Neural cell (in vitro differentiated cells): Measurements from ENCODE around the gene MAP3K7. TPM values are rescaled to one million over a fixed set of nuclear protein-coding genes. Genes with fewer than 3 reads are reported as not detected.

Experiments
- H2AFZ ChIP-seq: fragments of 200-600, 300-800 bp; sonication (generic), shearing (Covaris generic); 2 replicates; pipeline ENCODE4 v1.6.0; 2014; ENCODE audit warnings: low read depth, mild to moderate bottlenecking, antibody characterized with exemption, low read length, moderate library complexity
- H3F3A ChIP-seq: fragments of 200-600 bp; shearing (Covaris generic); 2 replicates; pipeline ENCODE4 v1.6.1; 2016; ENCODE audit warnings: mild to moderate bottlenecking, moderate library complexity, mixed read lengths, antibody characterized with exemption, low read length; ENCODE audit not compliant: insufficient read depth, poor library complexity, severe bottlenecking
- H3K27ac ChIP-seq: fragments of 200-600, 300-800 bp; sonication (generic), shearing (Covaris generic); 2 replicates; pipeline ENCODE4 v1.5.1; 2014; ENCODE audit warnings: mild to moderate bottlenecking, low read length, moderate library complexity
- H3K27me3 ChIP-seq: fragments of 300-800, 200-600 bp; sonication (generic), shearing (Covaris generic); 2 replicates; pipeline ENCODE4 v1.6.0; 2014; ENCODE audit warnings: mild to moderate bottlenecking, low read depth, low read length, moderate library complexity; ENCODE audit not compliant: insufficient read depth
- H3K36me3 ChIP-seq: fragments of 300-800, 200-600 bp; sonication (generic), shearing (Covaris generic); 2 replicates; pipeline ENCODE4 v1.5.1; 2014; ENCODE audit warnings: mild to moderate bottlenecking, antibody characterized with exemption, low read length, moderate library complexity; ENCODE audit not compliant: insufficient read depth
- H3K4me2 ChIP-seq: fragments of 300-800, 200-600 bp; sonication (generic), shearing (Covaris generic); 2 replicates; pipeline ENCODE4 v1.6.0; 2014; ENCODE audit warnings: mild to moderate bottlenecking, low read length
- H3K4me3 ChIP-seq: fragments of 300-800, 200-600 bp; sonication (generic), shearing (Covaris generic); 2 replicates; pipeline ENCODE4 v1.5.1; 2014; ENCODE audit warnings: mild to moderate bottlenecking, low read length, moderate library complexity
- H3K79me2 ChIP-seq: fragments of 200-600 bp; shearing (Covaris generic); replicated peaks from 2 replicates; pipeline ENCODE4 v1.6.0; 2014; ENCODE audit warnings: mild to moderate bottlenecking, low read length, moderate library complexity; ENCODE audit not compliant: insufficient read depth
- H3K9ac ChIP-seq: fragments of 300-800, 200-600 bp; sonication (generic), shearing (Covaris generic); 2 replicates; pipeline ENCODE4 v1.6.1; 2016; ENCODE audit warnings: mild to moderate bottlenecking, low read length, mixed read lengths
- H3K9me2 ChIP-seq: fragments of 200-600 bp; shearing (Covaris generic); 2 replicates; pipeline ENCODE4 v1.6.1; 2016; ENCODE audit warnings: mild to moderate bottlenecking, low read length, mixed read lengths; ENCODE audit not compliant: insufficient read depth
- H3K9me3 ChIP-seq: fragments of 200-600, 300-800 bp; sonication (generic), shearing (Covaris generic); 2 replicates; pipeline ENCODE4 v1.6.1; 2016; ENCODE audit warnings: mild to moderate bottlenecking, mixed run types, low read length, moderate library complexity, mixed read lengths
- H4K20me1 ChIP-seq: fragments of 200-600 bp; shearing (Covaris generic); 2 replicates; pipeline ENCODE4 v1.6.1; 2016; ENCODE audit warnings: mild to moderate bottlenecking, mixed run types; ENCODE audit not compliant: insufficient read depth
- EP300 ChIP-seq: fragments of 450-650 bp; conservative IDR thresholded peaks from 2 replicates; pipeline ENCODE4 v1.6.1; 2014; ENCODE audit warnings: antibody characterized with exemption, mild to moderate bottlenecking, moderate library complexity; ENCODE audit not compliant: poor library complexity, severe bottlenecking
- EZH2 ChIP-seq: fragments of 200-600, 300-800 bp; shearing (Covaris generic), sonication (generic); IDR thresholded peaks from 2 replicates; pipeline ENCODE4 v1.6.1; 2014; ENCODE audit warnings: antibody characterized with exemption, low read length, borderline replicate concordance, mild to moderate bottlenecking; ENCODE audit not compliant: insufficient read depth, poor library complexity, severe bottlenecking
- MXI1 ChIP-seq: fragments of 450-650 bp; conservative IDR thresholded peaks from 2 replicates; pipeline ENCODE4 v1.6.1; 2014; ENCODE audit warnings: antibody characterized with exemption, mild to moderate bottlenecking; ENCODE audit not compliant: poor library complexity, severe bottlenecking
- POLR2AphosphoS5 ChIP-seq: IDR thresholded peaks from 2 replicates; pipeline ENCODE4 v1.6.1; 2012
- RAD21 ChIP-seq: fragments of 450-650 bp; conservative IDR thresholded peaks from 2 replicates; pipeline ENCODE4 v1.6.1; 2014; ENCODE audit warnings: antibody characterized with exemption, mild to moderate bottlenecking, moderate library complexity
- REST ChIP-seq: IDR thresholded peaks from 2 replicates; pipeline ENCODE4 v1.6.1; 2012; ENCODE audit warnings: borderline replicate concordance
- SMC3 ChIP-seq: fragments of 450-650 bp; conservative IDR thresholded peaks from 2 replicates; pipeline ENCODE4 v1.6.1; 2014; ENCODE audit warnings: antibody characterized with exemption, mild to moderate bottlenecking, moderate library complexity; ENCODE audit not compliant: poor library complexity
- TAF1 ChIP-seq: IDR thresholded peaks from 2 replicates; pipeline ENCODE4 v1.6.1; 2012; ENCODE audit warnings: low read depth
- polyA plus RNA-seq: library from polyadenylated mRNA; depleted of rRNA; stranded (reverse); fragments of >200 nt; gene quantifications from 2 replicates; pipeline ENCODE4 v1.2.3, GENCODE V29; 2014
- TF ChIP-seq, protein P1 (sequence below): fragments of 450-650 bp; IDR thresholded peaks from 2 replicates; pipeline ENCODE4 v1.5.1; 2014; ENCODE audit warnings: antibody characterized with exemption, mild to moderate bottlenecking, moderate library complexity; ENCODE audit not compliant: poor library complexity, severe bottlenecking

MAP3K7 gene
- polyA plus RNA-seq, 1 donor from 2014 or later: 71.6 TPM

GRCh38 chr6:90483116-90483839 is 103.6 kb downstream of the MAP3K7 start:
- Histone ChIP-seq H3K4me3 (no peak overlapping the region), H3K9ac (no peak overlapping the region), H2AFZ (no peak overlapping the region), H3K27me3 (no peaks in the 10 kb centered on the region), H3K9me3 (no peaks in the 10 kb centered on the region), H3K27ac (peak overlapping the region; percentile 77), H4K20me1 (no peaks in the 10 kb centered on the region), H3K36me3 (no peaks in the 10 kb centered on the region), H3K4me2 (no peak overlapping the region), H3F3A (peaks cover 3% of the 10 kb centered on the region), H3K9me2 (no peaks in the 10 kb centered on the region), H3K79me2 (no peaks in the 10 kb centered on the region)
- TF ChIP-seq RAD21 (no peak), REST (no peak), EP300 (no peak), TAF1 (no peak), POLR2AphosphoS5 (no peak), EZH2 (no peak), MXI1 (no peak), SMC3 (no peak)

DNA sequence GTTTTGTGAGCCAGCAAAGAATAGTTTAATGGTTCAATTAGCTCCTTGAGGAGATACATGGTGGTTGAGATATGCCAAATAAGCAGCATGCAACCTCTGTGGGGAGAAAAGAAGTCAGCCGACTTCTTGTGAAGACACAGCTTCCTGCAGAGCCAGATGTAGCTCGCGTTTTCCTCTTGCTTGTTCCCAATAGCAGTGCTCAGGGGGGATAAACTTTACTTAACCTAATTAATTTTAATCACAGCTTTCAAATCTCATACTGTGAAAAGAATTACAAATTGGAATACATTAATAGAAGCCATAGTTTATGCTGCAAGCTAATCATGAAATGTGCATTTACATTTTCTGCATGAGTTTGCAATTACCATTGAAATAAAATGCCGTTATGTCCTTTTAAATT is 106.2 kb downstream of the MAP3K7 start:
- H3K4me3 ChIP-seq: no peak overlapping the region
- no peaks in the 10 kb centered on the region for H3K9me3 ChIP-seq
- no peak overlapping the region for H3K4me2 ChIP-seq
- H3F3A ChIP-seq: no peaks in the 10 kb centered on the region
- H2AFZ ChIP-seq: no peak overlapping the region
- no peaks in the 10 kb centered on the region for H4K20me1 ChIP-seq
- H3K79me2 ChIP-seq: no peaks in the 10 kb centered on the region
- H3K36me3 ChIP-seq: no peaks in the 10 kb centered on the region
- H3K27ac ChIP-seq: no peak overlapping the region
- H3K27me3 ChIP-seq: no peaks in the 10 kb centered on the region
- no peaks in the 10 kb centered on the region for H3K9me2 ChIP-seq
- H3K9ac ChIP-seq: no peak overlapping the region
- TF ChIP-seq EZH2 (no peak), MXI1 (no peak), EP300 (no peak), RAD21 (no peak), REST (no peak), POLR2AphosphoS5 (no peak), TAF1 (no peak), SMC3 (no peak)
- TF ChIP-seq, protein P1, sequence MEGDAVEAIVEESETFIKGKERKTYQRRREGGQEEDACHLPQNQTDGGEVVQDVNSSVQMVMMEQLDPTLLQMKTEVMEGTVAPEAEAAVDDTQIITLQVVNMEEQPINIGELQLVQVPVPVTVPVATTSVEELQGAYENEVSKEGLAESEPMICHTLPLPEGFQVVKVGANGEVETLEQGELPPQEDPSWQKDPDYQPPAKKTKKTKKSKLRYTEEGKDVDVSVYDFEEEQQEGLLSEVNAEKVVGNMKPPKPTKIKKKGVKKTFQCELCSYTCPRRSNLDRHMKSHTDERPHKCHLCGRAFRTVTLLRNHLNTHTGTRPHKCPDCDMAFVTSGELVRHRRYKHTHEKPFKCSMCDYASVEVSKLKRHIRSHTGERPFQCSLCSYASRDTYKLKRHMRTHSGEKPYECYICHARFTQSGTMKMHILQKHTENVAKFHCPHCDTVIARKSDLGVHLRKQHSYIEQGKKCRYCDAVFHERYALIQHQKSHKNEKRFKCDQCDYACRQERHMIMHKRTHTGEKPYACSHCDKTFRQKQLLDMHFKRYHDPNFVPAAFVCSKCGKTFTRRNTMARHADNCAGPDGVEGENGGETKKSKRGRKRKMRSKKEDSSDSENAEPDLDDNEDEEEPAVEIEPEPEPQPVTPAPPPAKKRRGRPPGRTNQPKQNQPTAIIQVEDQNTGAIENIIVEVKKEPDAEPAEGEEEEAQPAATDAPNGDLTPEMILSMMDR: no peak
